Upper lobe of left lung (tissue), 6 donors: ENCODE data around the gene DFFB. TPM values are rescaled to one million over a fixed set of nuclear protein-coding genes. Genes with fewer than 3 reads are reported as not detected.

Source experiments
- ATAC-seq, 2 donors: fragments of 200-7000 bp; cut with Tn5 transposase; one replicate each; pipeline ENCODE4 v1.9.1; 2022; ENCODE audit warnings: mild to moderate bottlenecking in 2 of 2, moderate library complexity in 2 of 2; ENCODE audit not compliant: low FRiP score in 2 of 2
- DNase-seq, 2 donors: peaks; one replicate each; pipeline ENCODE4 v3.0.0-alpha.2; 2019 to 2020
- H3K27ac ChIP-seq, 4 donors: fragments of 200-600 bp; sonication (generic); one replicate each; pipeline ENCODE4 v1.5.1; 2016 to 2019
- H3K27me3 ChIP-seq, 4 donors: fragments of 200-600 bp; sonication (generic); one replicate each; pipeline ENCODE4 v1.5.1; 2017 to 2019
- H3K36me3 ChIP-seq, 4 donors: fragments of 200-600 bp; sonication (generic); one replicate each; pipeline ENCODE4 v1.5.1; 2016 to 2019
- H3K4me1 ChIP-seq, 4 donors: fragments of 200-600 bp; sonication (generic); one replicate each; pipeline ENCODE4 v1.5.1; 2018 to 2019
- H3K4me3 ChIP-seq, 4 donors: fragments of 200-600 bp; sonication (generic); one replicate each; pipeline ENCODE4 v1.5.1; 2017 to 2019; ENCODE audit warnings: mild to moderate bottlenecking in 2 of 4, moderate library complexity in 1 of 4
- H3K9me3 ChIP-seq, 4 donors: fragments of 200-600 bp; sonication (generic); one replicate each; pipeline ENCODE4 v1.5.1; 2018 to 2019
- EP300 ChIP-seq, 4 donors: sonication (generic); formaldehyde crosslinking; IDR thresholded peaks; one replicate each; pipeline ENCODE4 v1.5.1; 2017; ENCODE audit warnings: antibody characterized with exemption in 4 of 4, control low read depth in 2 of 4
- POLR2A ChIP-seq, 4 donors: fragments of 450-650 bp; IDR thresholded peaks; one replicate each; pipeline ENCODE4 v1.5.1; 2016 to 2017; ENCODE audit warnings: antibody characterized with exemption in 4 of 4, mild to moderate bottlenecking in 2 of 4
- POLR2AphosphoS5 ChIP-seq, 2 donors: sonication (generic); formaldehyde crosslinking; IDR thresholded peaks; one replicate each; pipeline ENCODE4 v1.5.1; 2017; ENCODE audit warnings: antibody characterized with exemption in 2 of 2
- WGBS, 2 donors: methylation state at CpG; one replicate each; pipeline ENCODE4 v1.1.5; 2017 to 2018; 5-methylcytosine and 5-hydroxymethylcytosine counted together
- total RNA-seq, 6 donors: library from RNA; depleted of rRNA in 4 of 6; stranded (reverse); fragments of >200 nt in 4 of 6; gene quantifications; one replicate each; pipeline versions ENCODE4 v1.1.0 to v1.2.1, GENCODE V29; 2016 to 2021
- TF ChIP-seq, protein P1 (sequence below), 6 experiments: fragments of 450-650 bp in 4 of 6; fragments of 200-600 bp in 2 of 6; sonication (generic) in 2 of 6; IDR thresholded peaks; one replicate each; pipeline ENCODE4 v1.5.1; 2016 to 2019; ENCODE audit warnings: antibody characterized with exemption in 6 of 6
- donor health status: DM: no; HTN: no; CAD: no; lungs with moderate emphysema.
- donor health status: DM: no; HTN: yes; CAD: no; lungs with severe emphysema.

DFFB gene
- total RNA-seq, 6 donors from 2014 or later, result 7.1 to 16.8 (median 9.4) TPM

DNA sequence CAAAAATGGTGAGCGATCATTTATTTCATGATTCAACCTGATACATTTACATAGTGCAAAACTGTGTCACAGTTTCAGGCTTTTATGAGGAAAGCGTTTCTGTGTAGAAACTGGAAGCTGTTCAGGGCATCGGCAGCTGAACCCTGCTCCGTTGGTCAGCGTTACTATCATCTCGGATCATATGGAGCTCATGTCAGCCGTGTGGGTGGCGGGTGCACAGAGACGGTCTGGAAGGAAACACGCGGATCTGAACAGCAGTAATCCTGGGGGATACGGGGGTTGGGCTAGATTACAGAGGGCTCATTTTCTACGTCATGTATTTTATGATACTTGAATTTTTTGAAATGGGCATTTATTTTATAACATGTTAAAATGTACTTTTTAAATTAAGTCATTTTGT is 27.7 kb downstream of the DFFB start:
- TF ChIP-seq, protein P1, sequence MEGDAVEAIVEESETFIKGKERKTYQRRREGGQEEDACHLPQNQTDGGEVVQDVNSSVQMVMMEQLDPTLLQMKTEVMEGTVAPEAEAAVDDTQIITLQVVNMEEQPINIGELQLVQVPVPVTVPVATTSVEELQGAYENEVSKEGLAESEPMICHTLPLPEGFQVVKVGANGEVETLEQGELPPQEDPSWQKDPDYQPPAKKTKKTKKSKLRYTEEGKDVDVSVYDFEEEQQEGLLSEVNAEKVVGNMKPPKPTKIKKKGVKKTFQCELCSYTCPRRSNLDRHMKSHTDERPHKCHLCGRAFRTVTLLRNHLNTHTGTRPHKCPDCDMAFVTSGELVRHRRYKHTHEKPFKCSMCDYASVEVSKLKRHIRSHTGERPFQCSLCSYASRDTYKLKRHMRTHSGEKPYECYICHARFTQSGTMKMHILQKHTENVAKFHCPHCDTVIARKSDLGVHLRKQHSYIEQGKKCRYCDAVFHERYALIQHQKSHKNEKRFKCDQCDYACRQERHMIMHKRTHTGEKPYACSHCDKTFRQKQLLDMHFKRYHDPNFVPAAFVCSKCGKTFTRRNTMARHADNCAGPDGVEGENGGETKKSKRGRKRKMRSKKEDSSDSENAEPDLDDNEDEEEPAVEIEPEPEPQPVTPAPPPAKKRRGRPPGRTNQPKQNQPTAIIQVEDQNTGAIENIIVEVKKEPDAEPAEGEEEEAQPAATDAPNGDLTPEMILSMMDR (IDR thresholded peaks at IDR 0.05), result no peak
- TF ChIP-seq POLR2AphosphoS5 (IDR thresholded peaks at IDR 0.05) (no peak), POLR2A (IDR thresholded peaks at IDR 0.05) (no peak), EP300 (IDR thresholded peaks at IDR 0.05) (no peak)
- WGBS, 2 donors, result 92% methylated on average over 13 of the region's 13 CpGs
- Histone ChIP-seq H3K36me3 (peaks cover under 1 to 79% (median 55%) of the 10 kb centered on the region in 4 donors), H3K9me3 (no peaks in the 10 kb centered on the region), H3K27me3 (no peaks in the 10 kb centered on the region), H3K27ac (no peak overlapping the region), H3K4me3 (no peak overlapping the region), H3K4me1 (no peaks in the 10 kb centered on the region)
- no peak for DNase-seq
- ATAC-seq, result no peak

DNA sequence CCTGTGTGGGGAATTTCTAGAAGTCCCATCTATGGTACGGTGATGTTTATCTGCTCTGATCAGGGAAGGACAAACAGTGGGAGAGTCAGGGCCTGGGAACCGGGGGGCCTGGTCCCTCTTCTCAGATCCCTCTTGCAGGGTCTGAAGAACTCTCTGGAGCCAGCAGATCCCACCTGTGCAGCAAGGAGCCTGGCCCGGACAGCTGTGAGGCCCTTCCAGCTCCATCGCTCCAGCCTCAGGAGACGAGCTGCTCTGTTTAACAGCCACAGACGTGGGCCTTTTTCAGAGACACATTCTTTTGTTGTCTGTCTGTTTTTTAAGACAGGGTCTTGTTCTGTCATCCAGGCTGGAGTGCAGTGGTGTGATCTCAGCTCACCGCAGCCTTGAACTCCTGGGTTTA is 28.3 kb downstream of the DFFB start:
- H3K27ac ChIP-seq, result no peak overlapping the region
- H3K9me3 ChIP-seq, result no peaks in the 10 kb centered on the region
- TF ChIP-seq, protein P1 (IDR thresholded peaks at IDR 0.05), result no peak
- TF ChIP-seq EP300 (IDR thresholded peaks at IDR 0.05), result no peak
- TF ChIP-seq POLR2A (IDR thresholded peaks at IDR 0.05), result no peak
- no peak for TF ChIP-seq POLR2AphosphoS5 (IDR thresholded peaks at IDR 0.05)
- no peaks in the 10 kb centered on the region for H3K4me1 ChIP-seq
- 84 to 95% methylated on average over 7 of the region's 7 CpGs for WGBS, 2 donors
- DNase-seq (no peak), ATAC-seq (no peak)
- peaks cover 7 to 80% (median 59%) of the 10 kb centered on the region in 4 donors for H3K36me3 ChIP-seq
- no peak overlapping the region for H3K4me3 ChIP-seq
- H3K27me3 ChIP-seq, result no peaks in the 10 kb centered on the region

DNA sequence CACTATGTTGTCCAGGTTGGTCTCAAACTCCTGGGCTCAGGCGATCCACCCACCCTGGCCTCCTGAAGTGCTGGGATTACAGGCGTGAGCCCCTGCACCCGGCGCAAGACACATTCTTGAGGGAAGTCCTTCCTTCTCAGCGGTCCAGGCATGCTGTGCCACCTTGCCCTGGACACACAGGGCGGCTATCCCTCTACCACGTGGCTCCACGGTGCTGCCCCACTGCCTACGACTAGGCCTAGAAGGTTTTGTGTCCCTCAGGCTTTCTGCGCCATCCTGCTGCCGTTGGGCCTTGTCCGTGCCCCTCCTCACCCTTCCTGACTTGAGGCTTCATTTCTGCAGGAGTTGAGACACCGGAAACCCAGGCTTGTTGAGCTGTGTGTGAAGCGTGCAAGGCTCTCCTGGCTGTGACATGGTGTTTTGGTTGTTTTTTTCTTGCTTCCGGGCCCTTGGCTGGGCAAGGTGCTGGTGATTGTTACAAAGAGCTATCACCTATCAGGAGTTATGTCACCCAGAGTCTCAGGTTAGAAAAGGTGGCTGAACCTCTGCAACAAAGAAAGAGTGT is 28.9 kb downstream of the DFFB start:
- Histone ChIP-seq H3K9me3 (no peaks in the 10 kb centered on the region), H3K27ac (no peak overlapping the region), H3K4me3 (no peak overlapping the region), H3K4me1 (peaks cover 0 to under 1% (median 0%) of the 10 kb centered on the region in 4 donors), H3K36me3 (peaks cover 9 to 80% (median 62%) of the 10 kb centered on the region in 4 donors), H3K27me3 (no peaks in the 10 kb centered on the region)
- 91 to 97% methylated on average over 12 to 15 of the region's 15 CpGs for WGBS, 2 donors
- ATAC-seq (no peak), DNase-seq (no peak)
- no peak for TF ChIP-seq POLR2A (IDR thresholded peaks at IDR 0.05)

DNA sequence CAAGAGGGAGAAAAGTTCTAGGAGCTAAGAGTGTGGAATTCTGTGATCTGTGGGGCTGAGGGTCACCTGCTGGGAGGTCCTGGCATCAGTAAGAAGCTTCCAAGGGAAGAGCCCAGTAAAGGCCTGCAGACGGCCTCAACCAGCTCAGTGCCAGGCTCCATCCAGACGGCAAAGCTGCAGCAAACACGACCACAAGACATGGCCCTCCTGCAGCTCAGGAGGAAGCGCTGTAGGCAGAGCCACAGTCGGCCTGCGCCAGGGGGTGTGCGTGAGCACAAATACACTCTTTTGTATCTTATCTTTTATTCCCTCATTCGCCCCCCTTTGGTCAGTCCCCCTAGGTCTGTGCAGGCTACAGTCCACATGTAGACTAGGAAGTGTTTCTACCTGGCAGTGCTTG is 29.4 kb downstream of the DFFB start:
- WGBS, 2 donors, result 75 to 86% methylated on average over 8 of the region's 8 CpGs
- H3K4me3 ChIP-seq, result no peak overlapping the region
- peaks cover 9 to 83% (median 63%) of the 10 kb centered on the region in 4 donors for H3K36me3 ChIP-seq
- H3K27me3 ChIP-seq, result no peaks in the 10 kb centered on the region
- H3K9me3 ChIP-seq, result no peaks in the 10 kb centered on the region
- no peak for ATAC-seq
- peaks cover 0 to 4% (median 1%) of the 10 kb centered on the region in 4 donors for H3K4me1 ChIP-seq
- no peak for DNase-seq
- TF ChIP-seq POLR2A (IDR thresholded peaks at IDR 0.05) (no peak), POLR2AphosphoS5 (IDR thresholded peaks at IDR 0.05) (no peak), EP300 (IDR thresholded peaks at IDR 0.05) (no peak)
- TF ChIP-seq, protein P1 (IDR thresholded peaks at IDR 0.05), result no peak
- no peak overlapping the region for H3K27ac ChIP-seq

DNA sequence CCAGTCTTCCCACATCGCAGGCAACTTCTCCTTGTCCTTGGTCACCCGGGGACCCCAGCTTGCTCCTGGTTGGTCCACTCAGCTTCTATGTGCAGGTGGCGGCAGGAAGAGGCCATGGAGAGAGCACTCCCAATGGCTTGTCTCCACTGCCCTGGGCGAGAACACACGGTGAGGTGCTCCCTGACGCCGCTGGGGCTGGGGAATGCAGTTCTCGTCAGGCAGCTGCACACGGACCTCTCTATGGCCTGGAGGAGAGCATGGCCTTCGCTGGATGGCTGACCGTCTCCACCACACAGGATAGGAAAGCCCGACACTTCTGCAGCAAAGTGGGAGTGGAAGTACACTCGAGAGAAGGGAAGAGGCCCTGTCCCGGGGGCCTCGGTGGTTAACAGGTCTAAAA is 31.0 kb downstream of the DFFB start:
- Histone ChIP-seq H3K27ac (no peak overlapping the region), H3K9me3 (no peaks in the 10 kb centered on the region), H3K27me3 (no peaks in the 10 kb centered on the region), H3K36me3 (peaks cover 9 to 83% (median 63%) of the 10 kb centered on the region in 4 donors), H3K4me1 (peaks cover 0 to 12% (median 5%) of the 10 kb centered on the region in 4 donors), H3K4me3 (no peak overlapping the region)
- no peak for TF ChIP-seq EP300 (IDR thresholded peaks at IDR 0.05)
- no peak for TF ChIP-seq POLR2AphosphoS5 (IDR thresholded peaks at IDR 0.05)
- TF ChIP-seq POLR2A (IDR thresholded peaks at IDR 0.05), result no peak
- TF ChIP-seq, protein P1 (IDR thresholded peaks at IDR 0.05), result no peak
- WGBS, 2 donors, result 83 to 92% methylated on average over 10 to 15 of the region's 15 CpGs
- no peak for DNase-seq
- no peak for ATAC-seq
